ENCODE data around the gene ACTN1.

The ACTN1 gene

GRCh38 chr14:68824207-68824516, 154.9 kb downstream of the ACTN1 start:
- no peak for DNase-seq (ENCODE audit: low spot score)

Data from COLO829 (cell line).